A549 (cell line): ENCODE data around the gene ARHGAP26. TPM values are rescaled to one million over a fixed set of nuclear protein-coding genes. Genes with fewer than 3 reads are reported as not detected.

ENCODE experiments used
- ATAC-seq, 2 experiments: fragments of 200-7000 bp in 1 of 2; fragments of >200 bp in 1 of 2; cut with Nextera tagmentation in 1 of 2; cut with Tn5 transposase in 1 of 2; 3 replicates each; pipeline versions ENCODE4 v1.8.0 to v1.9.1; 2018 to 2020; ENCODE audit warnings: mild to moderate bottlenecking in 1 of 2, moderate library complexity in 1 of 2
- CTCF ChIA-PET: fragments of 300-600 bp; sonication (Branson Sonifier 250); formaldehyde crosslinking; extraction: SDS; loops from one replicate; lab custom pipeline; 2021; ENCODE audit warnings: antibody characterized with exemption, inconsistent platforms; lab: Yijun Ruan, JAX
- POLR2A ChIA-PET: fragments of 350-600 bp; formaldehyde crosslinking; extraction: SDS; loops from one replicate; lab custom pipeline; 2021; ENCODE audit warnings: antibody characterized with exemption, inconsistent platforms; lab: Yijun Ruan, JAX
- DNase-seq, 2 experiments: peaks; one replicate each; pipeline versions ENCODE4 v3.0.0 to v3.0.0-alpha.2; 2011 to 2016; ENCODE audit warnings: low read depth in 1 of 2, low spot score in 1 of 2
- FAIRE-seq: peaks from 2 replicates; lab custom pipeline; 2011; peaks lifted over from hg19 to GRCh38; lab: Jason Lieb, UNC
- H3K27ac ChIP-seq, 2 experiments: fragments of >200 bp; sonication (Bioruptor Twin); formaldehyde crosslinking; 3 replicates each; pipeline ENCODE4 v1.5.1; 2016 to 2017
- H3K4me1 ChIP-seq: fragments of >200 bp; sonication (Bioruptor Twin); formaldehyde crosslinking; 3 replicates; pipeline ENCODE4 v1.6.1; 2016
- H3K4me2 ChIP-seq: fragments of >200 bp; sonication (Bioruptor Twin); formaldehyde crosslinking; 3 replicates; pipeline ENCODE4 v1.6.1; 2016
- H3K4me3 ChIP-seq: fragments of >200 bp; sonication (Bioruptor Twin); formaldehyde crosslinking; 3 replicates; pipeline ENCODE4 v1.5.1; 2016
- H3K9me3 ChIP-seq: fragments of >200 bp; sonication (Bioruptor Twin); formaldehyde crosslinking; 3 replicates; pipeline ENCODE4 v1.6.1; 2016
- CBX2 ChIP-seq: fragments of 200-600 bp; sonication (generic); IDR thresholded peaks from 2 replicates; pipeline ENCODE4 v1.6.1; 2016; ENCODE audit warnings: low read depth, mild to moderate bottlenecking, borderline replicate concordance
- CEBPB ChIP-seq, 2 experiments: fragments of >200 bp in 1 of 2; sonication (Bioruptor Twin) in 1 of 2; formaldehyde crosslinking in 1 of 2; IDR thresholded peaks; 2 replicates each; pipeline ENCODE4 v1.6.1; 2012 to 2016
- CHD4 ChIP-seq: fragments of 200-600 bp; sonication (generic); IDR thresholded peaks from 2 replicates; pipeline ENCODE4 v1.6.1; 2016; ENCODE audit warnings: antibody characterized with exemption, mild to moderate bottlenecking, borderline replicate concordance
- EHF ChIP-seq: fragments of 250-450 bp; sonication (Bioruptor Pico); IDR thresholded peaks from 2 replicates; pipeline ENCODE4 v1.5.0; 2020; ENCODE audit warnings: mild to moderate bottlenecking
- EP300 ChIP-seq, 2 experiments: fragments of >200 bp; sonication (Bioruptor Twin); formaldehyde crosslinking; IDR thresholded peaks; 2 replicates in 1 of 2; 3 replicates in 1 of 2; pipeline ENCODE4 v1.6.1; 2016 to 2017
- FOXS1 ChIP-seq: fragments of 250-450 bp; sonication (Bioruptor Pico); IDR thresholded peaks from 2 replicates; pipeline ENCODE4 v1.5.0; 2020; ENCODE audit warnings: mild to moderate bottlenecking, moderate library complexity
- GATA3 ChIP-seq: IDR thresholded peaks from 2 replicates; pipeline ENCODE4 v1.6.1; 2012; ENCODE audit warnings: borderline replicate concordance
- HDAC2 ChIP-seq: fragments of 200-600 bp; sonication (generic); IDR thresholded peaks from 2 replicates; pipeline ENCODE4 v1.6.1; 2016
- HOXB13 ChIP-seq: fragments of 250-450 bp; sonication (Bioruptor Pico); IDR thresholded peaks from 2 replicates; pipeline ENCODE4 v1.5.0; 2020; ENCODE audit warnings: low read depth, mild to moderate bottlenecking, moderate library complexity
- KDM1A ChIP-seq: fragments of 200-600 bp; sonication (generic); IDR thresholded peaks from 2 replicates; pipeline ENCODE4 v1.6.1; 2016; ENCODE audit warnings: low read depth, mild to moderate bottlenecking
- KDM5A ChIP-seq: fragments of 200-600 bp; sonication (generic); IDR thresholded peaks from 2 replicates; pipeline ENCODE4 v1.6.1; 2016; ENCODE audit warnings: antibody characterized with exemption, mild to moderate bottlenecking
- MYC ChIP-seq: IDR thresholded peaks from 2 replicates; pipeline ENCODE4 v1.6.1; 2012; ENCODE audit warnings: mild to moderate bottlenecking, inconsistent platforms, low read length, improper control_type of control experiment, borderline replicate concordance
- NFE2L2 ChIP-seq: fragments of 150-350 bp; conservative IDR thresholded peaks from 2 replicates; pipeline ENCODE4 v1.6.1; 2014; ENCODE audit warnings: low read length
- NPAS2 ChIP-seq: fragments of 250-450 bp; sonication (Bioruptor Pico); IDR thresholded peaks from 2 replicates; pipeline ENCODE4 v1.8.0; 2022; ENCODE audit warnings: mild to moderate bottlenecking, moderate library complexity, borderline replicate concordance
- NR3C1 ChIP-seq: fragments of >200 bp; sonication (Bioruptor Twin); formaldehyde crosslinking; IDR thresholded peaks from 3 replicates; pipeline ENCODE4 v1.6.1; 2017
- PHF8 ChIP-seq: fragments of 200-600 bp; sonication (generic); IDR thresholded peaks from 2 replicates; pipeline ENCODE4 v1.6.1; 2016; ENCODE audit warnings: low read depth, mild to moderate bottlenecking, antibody characterized with exemption, moderate library complexity, borderline replicate concordance
- POLR2A ChIP-seq: IDR thresholded peaks from 2 replicates; pipeline ENCODE4 v1.6.1; 2012; ENCODE audit warnings: mild to moderate bottlenecking, low read length
- RAD21 ChIP-seq, 2 experiments: fragments of >200 bp in 1 of 2; sonication (Bioruptor Twin) in 1 of 2; formaldehyde crosslinking in 1 of 2; IDR thresholded peaks in 1 of 2; conservative IDR thresholded peaks in 1 of 2; 2 replicates in 1 of 2; 3 replicates in 1 of 2; pipeline ENCODE4 v1.6.1; 2012 to 2018; ENCODE audit warnings: inconsistent platforms in 1 of 2
- RFX5 ChIP-seq: fragments of 450-650 bp; IDR thresholded peaks from 2 replicates; pipeline ENCODE4 v1.7.1; 2014; ENCODE audit warnings: antibody characterized with exemption, mild to moderate bottlenecking, moderate library complexity
- RNF2 ChIP-seq: fragments of 200-600 bp; sonication (generic); IDR thresholded peaks from 2 replicates; pipeline ENCODE4 v1.6.1; 2016; ENCODE audit warnings: low read depth, mild to moderate bottlenecking, antibody characterized with exemption, moderate library complexity, borderline replicate concordance
- SREBF2 ChIP-seq: fragments of 450-650 bp; IDR thresholded peaks from 2 replicates; pipeline ENCODE4 v1.6.1; 2014; ENCODE audit warnings: mild to moderate bottlenecking, moderate library complexity
- TP53 ChIP-seq: fragments of 250-450 bp; sonication (Bioruptor Pico); IDR thresholded peaks from 2 replicates; pipeline ENCODE4 v1.5.0; 2021; ENCODE audit warnings: mild to moderate bottlenecking, moderate library complexity
- ZC3H11A ChIP-seq: fragments of 450-650 bp; IDR thresholded peaks from 2 replicates; pipeline ENCODE4 v1.6.1; 2014; ENCODE audit warnings: antibody characterized with exemption, mild to moderate bottlenecking
- WGBS: methylation state at CpG from one replicate; pipeline ENCODE4 v1.1.6; 2017; ENCODE audit errors: missing lambda C conversion rate; 5-methylcytosine and 5-hydroxymethylcytosine counted together
- polyA plus RNA-seq, 4 experiments: library from polyadenylated mRNA; depleted of rRNA in 3 of 4; stranded (reverse); fragments of >200 nt; fragmentation: RNase III in 1 of 4; extraction: RNeasy Plus Mini Kit Qiagen cat#74134 plus additional on column Dnase treatment in 1 of 4; gene quantifications; 2 replicates in 3 of 4; 3 replicates in 1 of 4; pipeline ENCODE4 v1.2.3, GENCODE V29; 2011 to 2017
- TF ChIP-seq, protein P1 (sequence below): IDR thresholded peaks from 2 replicates; pipeline ENCODE4 v1.6.1; 2012

ARHGAP26 gene
- polyA plus RNA-seq, 2 of the 4 experiments (the other 2 are of a cell fraction), result 6.6 to 19.1 TPM

DNA sequence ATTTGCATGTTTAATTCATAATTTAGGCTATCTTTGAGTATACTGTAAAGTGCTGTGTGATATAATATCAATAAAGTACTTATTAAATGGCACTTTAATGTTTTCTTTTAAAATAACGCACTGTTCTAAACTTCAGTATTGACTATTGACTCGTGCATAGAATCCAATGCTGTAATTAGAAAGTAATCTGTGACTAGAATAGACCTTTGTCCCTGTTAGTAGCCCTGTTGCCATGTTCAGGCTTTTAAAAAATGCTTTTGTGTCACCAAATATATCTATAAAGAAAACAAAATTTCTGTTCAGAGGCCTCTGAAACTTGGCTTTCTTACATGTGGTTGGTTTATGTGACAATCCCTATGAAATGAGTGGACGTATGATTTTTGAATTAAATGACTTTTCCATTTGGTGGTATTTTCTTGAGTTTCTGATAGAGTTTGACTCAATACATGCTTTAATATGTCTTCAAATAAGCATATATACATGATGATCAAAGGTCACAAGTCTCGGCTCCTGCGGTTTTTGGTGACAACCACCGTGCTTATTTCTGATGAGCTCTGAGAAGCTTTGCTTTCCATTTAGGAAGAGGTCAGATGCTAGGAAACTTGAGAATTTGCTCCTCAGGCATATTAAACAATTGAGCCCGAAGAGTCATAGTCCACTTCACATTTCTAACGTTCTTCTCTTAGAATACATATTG, 458.6 kb downstream of the ARHGAP26 start:
- WGBS, result 89% methylated on average over 8 of the region's 8 CpGs
- DNase-seq (no peak), ATAC-seq (no peak), FAIRE-seq (no peak)
- peaks cover 20% of the 10 kb centered on the region for H3K4me1 ChIP-seq
- POLR2A ChIA-PET, result no interaction called here
- no peak overlapping the region for H3K4me3 ChIP-seq
- TF ChIP-seq PHF8 (no peak), EHF (CRISPR knock-in tag) (no peak), NR3C1 (no peak), ZC3H11A (no peak), CBX2 (no peak), TP53 (CRISPR knock-in tag) (no peak), CHD4 (no peak), KDM1A (no peak), HDAC2 (no peak), CEBPB (IDR thresholded peaks at IDR 0.05) (no peak), RAD21 (conservative IDR thresholded peaks at IDR 0.05 in 1 of 2, IDR thresholded peaks at IDR 0.05 in 1 of 2) (no peak)
- TF ChIP-seq, protein P1, sequence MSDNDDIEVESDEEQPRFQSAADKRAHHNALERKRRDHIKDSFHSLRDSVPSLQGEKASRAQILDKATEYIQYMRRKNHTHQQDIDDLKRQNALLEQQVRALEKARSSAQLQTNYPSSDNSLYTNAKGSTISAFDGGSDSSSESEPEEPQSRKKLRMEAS, result no peak
- H3K9me3 ChIP-seq, result no peaks in the 10 kb centered on the region
- H3K27ac ChIP-seq, result no peak overlapping the region
- CTCF ChIA-PET, result interaction anchor here (1.6 to 6.1 kb wide), 3 partner anchors 10 to 12 kb away, joined by 5 to 25 read pairs (median 5); no protein-coding TSS in a partner anchor
- no peak overlapping the region for H3K4me2 ChIP-seq

DNA sequence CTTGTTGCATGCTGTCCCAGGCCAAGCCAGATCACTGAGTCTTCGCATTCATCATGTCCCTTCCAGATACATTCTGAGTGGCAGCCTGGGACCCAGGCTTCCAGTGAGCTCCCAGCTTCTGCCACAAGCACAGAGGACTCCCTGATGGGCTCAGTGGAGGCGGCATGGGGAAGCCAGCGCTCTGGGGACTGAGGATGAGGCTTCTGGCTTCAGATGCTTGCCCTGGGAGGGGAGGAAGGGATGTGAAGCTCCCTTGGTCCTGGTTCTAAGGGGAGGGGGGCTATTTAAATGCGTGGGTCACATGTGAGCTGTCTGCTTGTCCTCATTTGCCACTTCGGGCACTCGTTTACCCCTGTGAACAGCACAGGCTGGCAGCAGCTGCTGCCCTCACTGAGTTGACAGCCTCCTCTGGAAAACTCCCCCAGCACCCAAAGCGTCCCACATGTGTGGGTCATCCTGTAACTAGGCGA, 459.3 kb downstream of the ARHGAP26 start:
- peaks cover 27% of the 10 kb centered on the region for H3K4me1 ChIP-seq
- FAIRE-seq (no peak), DNase-seq (no peak), ATAC-seq (peak in 1 of 2 experiments; percentile 10; a peak in 1 of 6 replicates)
- no peaks in the 10 kb centered on the region for H3K9me3 ChIP-seq
- CTCF ChIA-PET, result interaction anchor here (6.1 kb wide), 1 partner anchor 11 kb away, joined by 25 read pairs; no protein-coding TSS in a partner anchor
- no peak overlapping the region for H3K4me3 ChIP-seq
- 87% methylated on average over 7 of the region's 8 CpGs for WGBS
- H3K4me2 ChIP-seq, result no peak overlapping the region
- POLR2A ChIA-PET, result no interaction called here
- H3K27ac ChIP-seq, result peak overlapping the region in 1 of 2 experiments; percentile 50; a peak in 2 of 6 replicates
- TF ChIP-seq EP300 (IDR thresholded peaks at IDR 0.05), result no peak
- TF ChIP-seq NPAS2 (CRISPR knock-in tag), result no peak

DNA sequence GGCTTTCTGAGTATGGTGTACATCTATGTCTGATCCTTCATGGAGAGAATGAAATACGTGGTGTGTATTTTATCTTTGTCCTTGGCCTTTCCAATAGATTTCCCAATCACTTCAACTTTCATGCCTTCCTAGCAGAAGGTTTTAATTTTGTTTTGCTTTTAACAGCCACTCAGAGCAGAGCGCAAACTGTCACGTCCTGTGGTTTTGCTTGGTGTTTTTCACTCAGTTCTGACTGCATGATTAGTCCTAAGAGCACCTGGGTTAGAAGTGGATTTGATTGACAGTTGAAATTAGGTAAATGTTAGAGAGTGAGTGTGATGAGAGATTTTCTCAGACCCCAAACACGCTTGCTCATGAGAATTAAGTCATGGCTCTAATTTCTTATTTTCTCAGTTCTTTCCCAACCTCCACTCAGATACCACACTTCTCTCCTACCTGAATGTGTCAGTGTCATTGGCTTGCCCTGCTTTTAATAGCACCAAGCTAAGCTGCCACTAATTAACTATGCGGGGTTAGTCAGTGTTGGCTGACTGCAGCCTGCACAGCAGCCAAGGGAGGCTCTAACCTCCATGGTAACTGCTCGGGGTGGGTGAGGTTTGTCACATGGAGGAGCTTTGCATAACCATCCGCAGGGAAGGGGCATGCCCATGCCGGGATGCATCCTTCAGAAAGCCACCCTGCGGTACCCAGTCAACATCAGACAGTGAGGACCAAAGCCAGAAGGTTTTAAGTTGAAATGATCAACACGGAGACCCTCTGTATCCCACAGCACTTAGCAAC, 459.9 kb downstream of the ARHGAP26 start:
- FAIRE-seq (no peak), DNase-seq (no peak), ATAC-seq (no peak)
- POLR2A ChIA-PET, result no interaction called here
- 85% methylated on average over 10 of the region's 10 CpGs for WGBS
- CTCF ChIA-PET, result interaction anchor here (1.0 to 6.1 kb wide), 3 partner anchors 8 to 11 kb away, joined by 5 to 25 read pairs (median 6); no protein-coding TSS in a partner anchor
- H3K4me2 ChIP-seq, result no peak overlapping the region
- TF ChIP-seq RNF2, result no peak
- TF ChIP-seq HDAC2, result no peak
- TF ChIP-seq NPAS2 (CRISPR knock-in tag), result no peak
- no peak for TF ChIP-seq FOXS1
- TF ChIP-seq RFX5, result no peak
- no peak for TF ChIP-seq KDM5A
- no peak for TF ChIP-seq CHD4
- no peak for TF ChIP-seq NFE2L2
- TF ChIP-seq MYC, result no peak
- TF ChIP-seq GATA3, result no peak
- TF ChIP-seq POLR2A, result no peak
- TF ChIP-seq SREBF2, result no peak
- TF ChIP-seq HOXB13 (CRISPR knock-in tag), result no peak
- peaks cover 31% of the 10 kb centered on the region for H3K4me1 ChIP-seq
- H3K4me3 ChIP-seq, result no peak overlapping the region
- no peaks in the 10 kb centered on the region for H3K9me3 ChIP-seq
- peak overlapping the region in 1 of 2 experiments; percentile 50; a peak in 2 of 6 replicates for H3K27ac ChIP-seq
